CD4-positive, alpha-beta memory T cell (primary cell): ENCODE data around the gene LGALS3. TPM values are rescaled to one million over a fixed set of nuclear protein-coding genes. Genes with fewer than 3 reads are reported as not detected.

Experiments
- CTCF ChIA-PET: fragments of 350-600 bp; sonication (Branson Sonifier 250); formaldehyde crosslinking; loops from one replicate; lab custom pipeline; 2021; ENCODE audit warnings: inconsistent platforms; ENCODE audit not compliant: partially characterized antibody; lab: Charles Lee
- POLR2A ChIA-PET: fragments of 350-600 bp; sonication (Branson Sonifier 250); formaldehyde crosslinking; loops from one replicate; lab custom pipeline; 2021; ENCODE audit not compliant: partially characterized antibody; lab: Charles Lee
- DNase-seq, 5 donors: peaks; one replicate each; pipeline versions ENCODE4 v3.0.0 to v3.0.0-alpha.2; 2020 to 2022; ENCODE audit warnings: mixed read lengths in 1 of 5
- H3K27ac ChIP-seq: one replicate; pipeline ENCODE4 v1.7.0; 2013; ENCODE audit warnings: low read depth, low read length
- H3K27me3 ChIP-seq: 2 replicates; pipeline ENCODE4 v1.7.0; 2013; ENCODE audit warnings: mild to moderate bottlenecking, low read length, moderate library complexity; ENCODE audit not compliant: insufficient read depth
- H3K36me3 ChIP-seq: 2 replicates; pipeline ENCODE4 v1.7.0; 2013; ENCODE audit warnings: mild to moderate bottlenecking, low read length, moderate library complexity; ENCODE audit not compliant: insufficient read depth
- H3K4me1 ChIP-seq: 2 replicates; pipeline ENCODE4 v1.7.0; 2013; ENCODE audit warnings: mild to moderate bottlenecking, low read length, moderate library complexity; ENCODE audit not compliant: insufficient read depth
- H3K4me3 ChIP-seq, 2 donors: one replicate each; pipeline ENCODE4 v1.7.0; 2013; ENCODE audit warnings: low read length in 2 of 2, mild to moderate bottlenecking in 1 of 2
- H3K9me3 ChIP-seq, 2 donors: one replicate each; pipeline ENCODE4 v1.7.0; 2013; ENCODE audit warnings: low read length in 2 of 2, control low read depth in 1 of 2; ENCODE audit not compliant: control insufficient read depth in 1 of 2
- H3K27ac Mint-ChIP-seq, 7 donors: one replicate each; pipeline ENCODE4 v1.8.0; 2020 to 2021; ENCODE audit warnings: mixed read lengths in 7 of 7, mild to moderate bottlenecking in 6 of 7, inconsistent platforms in 3 of 7, moderate library complexity in 3 of 7
- H3K27me3 Mint-ChIP-seq, 2 donors: one replicate each; pipeline ENCODE4 v1.8.0; 2020 to 2021; ENCODE audit warnings: mixed read lengths in 2 of 2
- H3K36me3 Mint-ChIP-seq, 2 donors: one replicate each; pipeline ENCODE4 v1.8.0; 2020 to 2021; ENCODE audit warnings: mixed read lengths in 2 of 2, inconsistent platforms in 1 of 2, mild to moderate bottlenecking in 1 of 2
- H3K4me1 Mint-ChIP-seq, 4 donors: one replicate each; pipeline ENCODE4 v1.8.0; 2020 to 2021; ENCODE audit warnings: mixed read lengths in 4 of 4, mild to moderate bottlenecking in 1 of 4
- H3K4me3 Mint-ChIP-seq, 8 donors: one replicate each; pipeline ENCODE4 v1.8.0; 2020 to 2021; ENCODE audit warnings: mixed read lengths in 8 of 8, mild to moderate bottlenecking in 7 of 8, moderate library complexity in 6 of 8, inconsistent platforms in 3 of 8
- H3K9me3 Mint-ChIP-seq, 8 donors: one replicate each; pipeline ENCODE4 v1.8.0; 2020 to 2021; ENCODE audit warnings: mixed read lengths in 8 of 8, mild to moderate bottlenecking in 5 of 8, inconsistent platforms in 3 of 8, moderate library complexity in 1 of 8
- intact Hi-C: fragments of 100-400 bp; cut with micrococcal nuclease; formaldehyde crosslinking; loops from one replicate; pipeline ENCODE4 v1.15.1; 2023
- polyA plus RNA-seq, 2 donors: library from polyadenylated mRNA; unstranded; fragments of 300-500 nt; fragmentation: Illumina TruSeq; gene quantifications; one replicate each; pipeline ENCODE4 v1.2.3, GENCODE V29; 2021
- total RNA-seq, 2 experiments: library from RNA; stranded (reverse); gene quantifications; one replicate each; pipeline ENCODE4 v1.2.3, GENCODE V29; 2021

LGALS3 gene
- total and polyA plus RNA-seq, 4 experiments from 2014 or later, result 46.3 to 98.1 (median 69.9) TPM

DNA sequence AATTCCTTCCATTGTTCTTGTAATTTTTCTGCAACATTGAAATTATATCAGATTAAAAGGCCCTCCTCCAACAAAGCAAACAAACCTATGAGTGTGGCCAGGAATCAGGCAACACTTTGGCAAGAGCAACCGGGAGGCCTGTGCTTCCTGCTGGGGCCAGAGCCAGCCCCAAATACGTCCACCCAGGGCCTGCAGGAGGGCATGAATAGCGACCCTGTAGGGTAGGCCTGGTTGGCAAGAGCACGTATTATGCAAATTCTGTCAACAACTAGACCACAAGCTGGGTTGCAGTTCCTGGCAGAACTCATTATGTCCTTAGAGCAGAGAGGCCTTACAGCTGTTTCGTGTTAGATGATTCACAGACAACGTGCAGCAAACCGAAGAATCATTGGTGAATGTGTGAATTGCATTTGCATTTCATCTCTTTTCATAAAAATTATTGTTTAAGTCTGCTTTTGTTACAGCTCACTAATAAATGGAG, 26.9 kb upstream of the LGALS3 start:
- Histone ChIP-seq H3K4me3 (peak overlapping the region in 1 of 2 donors; percentile 26), H3K9me3 (no peaks in the 10 kb centered on the region), H3K27me3 (no peaks in the 10 kb centered on the region), H3K36me3 (no peaks in the 10 kb centered on the region), H3K27ac (peak overlapping the region; percentile 65), H3K4me1 (peaks cover 72% of the 10 kb centered on the region)
- DNase-seq, result peak; percentile 53 to 77 (median 55)
- peaks cover 41 to 72% (median 53%) of the 10 kb centered on the region in 4 donors for H3K4me1 Mint-ChIP-seq
- H3K36me3 Mint-ChIP-seq, result peaks cover 0 to 8% of the 10 kb centered on the region in 2 donors
- intact Hi-C loops, result loop anchor here (1.0 to 5.0 kb wide), 3 partner anchors 13 to 535 kb away; partner anchors contain the start of gene SAMD4A
- ChIA-PET POLR2A (interaction anchor here (0.6 to 3.3 kb wide), 19 partner anchors 9 to 536 kb away, joined by 3 to 39 read pairs (median 7); partner anchors contain the start of genes GCH1, LGALS3, MAPK1IP1L and SOCS4), CTCF (interaction anchor here (0.8 to 3.9 kb wide), 15 partner anchors 10 to 327 kb away, joined by 3 to 33 read pairs (median 6); partner anchors contain the start of gene MAPK1IP1L)
- H3K27ac Mint-ChIP-seq, result peak overlapping the region; percentile 94 to 98 (median 97)
- H3K9me3 Mint-ChIP-seq, result peaks cover 0 to 6% (median 2%) of the 10 kb centered on the region in 8 donors
- H3K27me3 Mint-ChIP-seq, result no peaks in the 10 kb centered on the region
- H3K4me3 Mint-ChIP-seq, result peak overlapping the region in 7 of 8 donors; percentile 18 to 85 (median 67)

DNA sequence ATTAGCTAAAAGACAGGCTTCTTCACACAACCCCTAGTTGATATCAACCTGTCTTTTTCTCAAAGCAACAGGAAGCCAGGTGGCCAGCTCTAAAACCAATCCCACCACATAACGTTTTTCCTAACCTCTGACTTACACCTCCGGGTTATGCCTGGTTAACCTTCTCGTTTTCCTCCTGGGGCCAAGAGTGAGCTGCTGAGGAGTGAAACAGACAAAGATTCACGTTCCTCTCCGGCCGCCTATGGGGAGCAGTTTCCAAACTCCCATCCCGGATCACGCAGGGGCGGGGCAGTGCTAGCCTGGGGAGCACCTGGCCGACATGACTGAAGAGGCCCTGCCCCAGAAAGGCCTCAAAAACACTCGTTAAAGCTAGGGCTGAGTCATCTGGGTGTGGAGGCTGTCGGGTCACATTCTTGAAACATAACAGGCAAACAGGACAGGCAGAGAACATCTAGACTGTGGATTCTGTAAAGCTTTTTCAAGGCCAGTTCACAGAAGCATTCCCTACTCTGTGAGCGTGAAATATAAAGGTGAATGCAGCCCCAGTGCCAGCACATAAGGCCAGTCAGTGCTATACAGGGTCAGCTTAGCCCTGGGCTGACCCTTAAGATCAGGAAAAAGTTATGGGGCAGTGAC, 25.9 kb upstream of the LGALS3 start:
- Mint-ChIP-seq H3K27ac (peak overlapping the region; percentile 94 to 98 (median 97)), H3K4me3 (peak overlapping the region; percentile 22 to 85 (median 66)), H3K36me3 (peaks cover 0 to 8% of the 10 kb centered on the region in 2 donors), H3K9me3 (peaks cover 0 to 6% (median 3%) of the 10 kb centered on the region in 8 donors), H3K4me1 (peaks cover 41 to 72% (median 53%) of the 10 kb centered on the region in 4 donors), H3K27me3 (no peaks in the 10 kb centered on the region)
- Histone ChIP-seq H3K36me3 (no peaks in the 10 kb centered on the region), H3K4me1 (peaks cover 72% of the 10 kb centered on the region), H3K9me3 (no peaks in the 10 kb centered on the region), H3K4me3 (peak overlapping the region in 1 of 2 donors; percentile 3), H3K27ac (peak overlapping the region; percentile 65), H3K27me3 (no peaks in the 10 kb centered on the region)
- peak; percentile 58 to 73 (median 64) for DNase-seq
- POLR2A ChIA-PET, result interaction anchor here (0.6 to 3.3 kb wide), 28 partner anchors 10 to 537 kb away, joined by 3 to 39 read pairs (median 4); partner anchors contain the start of genes DLGAP5, GCH1, LGALS3 and MAPK1IP1L
- intact Hi-C loops, result loop anchor here (1.0 to 5.0 kb wide), 3 partner anchors 26 to 536 kb away; partner anchors contain the start of genes LGALS3 and SAMD4A
- CTCF ChIA-PET, result interaction anchor here (0.8 to 3.9 kb wide), 19 partner anchors 11 to 326 kb away, joined by 3 to 33 read pairs (median 4); partner anchors contain the start of gene MAPK1IP1L

DNA sequence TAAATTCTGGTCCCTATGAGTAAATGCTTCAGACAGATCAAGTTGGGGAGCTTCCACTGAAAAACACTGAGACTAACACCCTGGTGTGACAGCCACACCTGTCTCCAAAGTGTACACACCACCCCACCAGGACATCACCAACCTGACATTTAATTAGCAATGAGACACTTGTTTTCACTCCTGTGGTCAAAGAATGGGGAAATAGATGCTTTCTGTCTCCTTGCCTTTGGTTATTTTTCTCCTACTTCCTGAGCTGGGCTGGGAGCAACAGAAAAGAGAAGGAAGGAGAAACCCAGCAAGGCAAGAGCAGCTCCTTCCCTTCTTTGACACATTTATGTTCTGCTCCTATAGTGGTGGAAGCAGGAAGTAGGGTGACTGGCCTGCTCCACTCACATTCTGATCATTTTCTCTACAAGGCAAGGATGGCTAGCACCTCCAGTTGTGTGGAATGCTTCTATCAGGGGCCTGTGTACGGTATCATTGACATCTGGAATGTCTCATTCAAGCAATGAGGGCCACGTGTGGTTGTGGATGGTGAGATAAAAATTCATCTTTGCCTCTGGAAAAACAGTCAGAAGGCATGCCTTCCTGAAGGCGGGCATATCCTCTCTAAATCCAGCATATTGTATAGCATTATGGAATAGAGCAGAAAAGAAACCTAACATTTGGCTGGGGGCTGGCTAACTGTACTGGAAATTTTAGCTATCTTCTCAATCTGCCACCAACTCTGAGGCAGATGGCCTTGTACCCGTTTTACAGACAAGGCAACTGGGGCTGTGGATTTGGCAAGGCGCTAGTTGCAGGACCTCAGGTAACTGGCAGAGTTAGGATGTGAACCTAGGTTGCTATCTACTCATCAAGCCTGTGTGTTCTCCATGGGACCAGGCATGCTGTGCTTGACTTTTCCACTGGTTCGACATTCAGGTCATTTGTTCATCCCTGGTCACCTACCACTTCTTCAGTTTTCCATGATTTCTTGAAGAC, 24.8 kb upstream of the LGALS3 start:
- Histone ChIP-seq H3K27ac (peak overlapping the region; percentile 65), H3K36me3 (no peaks in the 10 kb centered on the region), H3K9me3 (no peaks in the 10 kb centered on the region), H3K4me1 (peaks cover 68% of the 10 kb centered on the region), H3K27me3 (no peaks in the 10 kb centered on the region), H3K4me3 (peak overlapping the region in 1 of 2 donors; percentile 19)
- POLR2A ChIA-PET, result interaction anchor here (0.8 to 3.3 kb wide), 16 partner anchors 9 to 234 kb away, joined by 3 to 39 read pairs (median 6); partner anchors contain the start of genes DLGAP5, LGALS3 and MAPK1IP1L
- no peak for DNase-seq
- CTCF ChIA-PET, result interaction anchor here (0.8 to 3.9 kb wide), 10 partner anchors 12 to 56 kb away, joined by 3 to 33 read pairs (median 10); partner anchors contain the start of gene MAPK1IP1L
- intact Hi-C loops, result loop anchor here (1.0 to 5.0 kb wide), 3 partner anchors 25 to 537 kb away; partner anchors contain the start of genes LGALS3 and SAMD4A
- Mint-ChIP-seq H3K4me3 (peak overlapping the region in 7 of 8 donors; percentile 5 to 85 (median 65)), H3K36me3 (peaks cover 0 to 8% of the 10 kb centered on the region in 2 donors), H3K27me3 (no peaks in the 10 kb centered on the region), H3K27ac (peak overlapping the region; percentile 94 to 98 (median 97)), H3K9me3 (peaks cover 0 to 6% (median 3%) of the 10 kb centered on the region in 8 donors), H3K4me1 (peaks cover 38 to 75% (median 53%) of the 10 kb centered on the region in 4 donors)

DNA sequence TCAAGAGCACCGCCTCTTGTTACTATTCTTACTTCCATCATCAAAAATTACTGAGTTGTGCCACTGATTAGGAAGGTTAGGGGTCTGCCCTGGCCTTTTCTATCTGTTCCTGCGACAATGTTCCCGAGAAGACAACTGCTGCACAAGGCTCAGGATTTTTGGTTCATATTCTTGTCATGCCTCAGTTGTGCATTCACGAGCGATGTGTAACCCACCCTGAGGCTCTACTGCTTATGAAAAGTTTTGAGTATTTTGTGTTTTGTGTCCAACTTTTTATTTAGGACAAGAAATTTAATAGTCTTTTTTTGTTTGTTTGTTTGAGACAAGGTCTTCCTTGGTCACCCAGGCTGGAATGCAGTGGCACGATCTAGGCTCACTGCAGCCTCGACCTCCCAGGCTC, 23.1 kb upstream of the LGALS3 start:
- H3K36me3 ChIP-seq, result no peaks in the 10 kb centered on the region
- H3K27ac Mint-ChIP-seq, result peak overlapping the region in 5 of 7 donors; percentile 19 to 70 (median 49)
- no peaks in the 10 kb centered on the region for H3K27me3 ChIP-seq
- H3K4me3 Mint-ChIP-seq, result peak overlapping the region in 1 of 8 donors; percentile 4
- ChIA-PET CTCF (interaction anchor here (4.3 kb wide), 1 partner anchor 17 kb away, joined by 13 read pairs; no protein-coding TSS in a partner anchor), POLR2A (no interaction called here)
- no peaks in the 10 kb centered on the region for H3K27me3 Mint-ChIP-seq
- H3K4me1 ChIP-seq, result peaks cover 56% of the 10 kb centered on the region
- H3K36me3 Mint-ChIP-seq, result peaks cover 0 to 8% of the 10 kb centered on the region in 2 donors
- peaks cover 34 to 66% (median 45%) of the 10 kb centered on the region in 4 donors for H3K4me1 Mint-ChIP-seq
- intact Hi-C loops, result no loop called here
- H3K27ac ChIP-seq, result no peak overlapping the region
- no peak overlapping the region for H3K4me3 ChIP-seq
- no peaks in the 10 kb centered on the region for H3K9me3 ChIP-seq
- no peak for DNase-seq
- H3K9me3 Mint-ChIP-seq, result peaks cover 0 to 6% (median 3%) of the 10 kb centered on the region in 8 donors

DNA sequence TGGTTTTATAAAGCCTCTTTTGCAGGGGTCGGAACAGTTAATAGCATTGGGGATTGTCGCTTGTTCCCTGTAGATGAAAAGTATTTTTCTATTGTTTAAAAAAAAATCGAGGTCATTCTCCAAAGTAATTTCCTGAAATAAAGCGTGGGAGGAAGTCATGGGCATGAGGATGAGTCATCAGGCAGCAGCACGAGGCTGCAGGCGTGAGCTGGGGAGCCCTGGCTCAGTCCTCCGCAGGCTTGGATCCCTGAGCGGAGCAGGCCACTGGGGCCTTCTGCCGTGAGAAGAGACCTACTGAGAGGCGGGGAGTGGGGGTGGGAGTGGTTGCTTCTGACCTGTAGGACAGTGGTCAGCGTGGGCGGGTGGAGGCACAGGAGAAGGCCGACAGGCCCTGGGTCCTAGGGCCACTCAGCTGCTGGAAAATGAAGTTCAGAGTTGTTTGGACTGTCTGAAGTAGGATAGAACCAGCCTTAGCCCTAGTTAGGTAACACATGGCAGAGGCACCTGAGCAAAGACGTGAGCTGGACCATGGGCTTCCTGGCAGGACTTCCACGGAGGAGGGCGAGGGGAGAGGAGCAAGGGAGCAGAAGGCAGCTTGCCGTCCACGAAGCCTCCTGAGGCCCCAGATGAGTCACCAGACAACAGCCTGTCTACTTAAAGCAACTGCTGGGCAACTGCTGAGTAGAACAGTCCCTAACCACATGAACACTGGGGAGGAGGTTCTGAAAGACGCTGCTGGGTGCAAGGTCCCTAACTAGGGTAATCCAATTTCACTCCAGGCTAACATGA, 21.1 kb upstream of the LGALS3 start:
- H3K36me3 Mint-ChIP-seq, result peaks cover 0 to 8% of the 10 kb centered on the region in 2 donors
- ChIA-PET POLR2A (interaction anchor here (0.6 to 3.6 kb wide), 6 partner anchors 10 to 56 kb away, joined by 3 to 17 read pairs (median 6); partner anchors contain the start of genes LGALS3 and MAPK1IP1L), CTCF (interaction anchor here (0.7 to 4.3 kb wide), 8 partner anchors 9 to 163 kb away, joined by 3 to 13 read pairs (median 4); partner anchors contain the start of gene FBXO34)
- H3K9me3 ChIP-seq, result no peaks in the 10 kb centered on the region
- peak overlapping the region; percentile 86 to 95 (median 92) for H3K27ac Mint-ChIP-seq
- H3K27me3 Mint-ChIP-seq, result no peaks in the 10 kb centered on the region
- peak; percentile 19 to 68 (median 27) for DNase-seq
- intact Hi-C loops, result no loop called here
- H3K9me3 Mint-ChIP-seq, result peaks cover 0 to 6% (median 3%) of the 10 kb centered on the region in 8 donors
- no peak overlapping the region for H3K4me3 ChIP-seq
- H3K36me3 ChIP-seq, result no peaks in the 10 kb centered on the region
- H3K27me3 ChIP-seq, result no peaks in the 10 kb centered on the region
- H3K4me1 Mint-ChIP-seq, result peaks cover 23 to 50% (median 32%) of the 10 kb centered on the region in 4 donors
- peaks cover 38% of the 10 kb centered on the region for H3K4me1 ChIP-seq
- peak overlapping the region; percentile 33 for H3K27ac ChIP-seq
- H3K4me3 Mint-ChIP-seq, result peak overlapping the region; percentile 1 to 71 (median 34)
